SKM-1 (cell line): ENCODE measurements around the gene TGFBR2.

ENCODE experiments used
- DNase-seq: peaks from one replicate; lab custom pipeline; 2025; ENCODE audit not compliant: unreplicated experiment; lab: John Stamatoyannopoulos, UW

Gene TGFBR2

GRCh38 chr3:30606301-30607031, at the start of gene TGFBR2:
TSS of gene TGFBR2 (plus strand) at chr3:30606601. CDS start at chr3:30606884, 283 bp downstream.
- peak; percentile 82 for DNase-seq

GRCh38 chr3:30557746-30558303, 48.6 kb upstream of the TGFBR2 start:
- no peak for DNase-seq

- no peak for DNase-seq
These were observed 42.4 kb upstream of the TGFBR2 start for GRCh38 chr3:30563956-30564355.

- no peak for DNase-seq
These were observed 39.2 kb upstream of the TGFBR2 start for GRCh38 chr3:30567139-30567753.

- DNase-seq = no peak
These were observed 29.5 kb upstream of the TGFBR2 start for GRCh38 chr3:30576946-30577345.

GRCh38 chr3:30577788-30578187, 28.6 kb upstream of the TGFBR2 start:
- DNase-seq = no peak

- no peak for DNase-seq
These were observed 27.9 kb upstream of the TGFBR2 start for GRCh38 chr3:30578479-30578878.

- DNase-seq = no peak
These were observed 27.3 kb upstream of the TGFBR2 start for GRCh38 chr3:30578986-30579579.

- no peak for DNase-seq
These were observed 25.3 kb upstream of the TGFBR2 start for GRCh38 chr3:30581067-30581585.

GRCh38 chr3:30581982-30582381, 24.4 kb upstream of the TGFBR2 start:
- no peak for DNase-seq

GRCh38 chr3:30583973-30584372, 22.4 kb upstream of the TGFBR2 start:
- no peak for DNase-seq

- DNase-seq = no peak
These were observed 20.7 kb upstream of the TGFBR2 start for GRCh38 chr3:30585654-30586053.

- no peak for DNase-seq
These were observed 20.1 kb upstream of the TGFBR2 start for GRCh38 chr3:30586096-30586805.

GRCh38 chr3:30586806-30587486, 19.5 kb upstream of the TGFBR2 start:
- DNase-seq = no peak

- DNase-seq = no peak
These were observed 18.5 kb upstream of the TGFBR2 start for GRCh38 chr3:30587904-30588303.

GRCh38 chr3:30596152-30596551, 10.2 kb upstream of the TGFBR2 start:
- no peak for DNase-seq

- DNase-seq = no peak
These were observed 9.2 kb upstream of the TGFBR2 start for GRCh38 chr3:30597131-30597768.

GRCh38 chr3:30597769-30598134, 8.6 kb upstream of the TGFBR2 start:
- DNase-seq = no peak

- DNase-seq = no peak
These were observed 7.5 kb upstream of the TGFBR2 start for GRCh38 chr3:30598668-30599545.
